HG02840 (cell line): ENCODE measurements around the gene KCNT2.

Experiments used
- ATAC-seq: cut with Tn5 transposase; IDR thresholded peaks from one replicate; pipeline ENCODE4 v1.9.1; 2021; ENCODE audit warnings: mild to moderate bottlenecking, moderate library complexity, moderate number of reproducible peaks; ENCODE audit not compliant: unreplicated experiment, low FRiP score

The KCNT2 gene

GRCh38 chr1:196461521-196461920, 146.7 kb downstream of the KCNT2 start:
- no peak for ATAC-seq

GRCh38 chr1:196459383-196459782, 148.9 kb downstream of the KCNT2 start:
- ATAC-seq = no peak

DNA sequence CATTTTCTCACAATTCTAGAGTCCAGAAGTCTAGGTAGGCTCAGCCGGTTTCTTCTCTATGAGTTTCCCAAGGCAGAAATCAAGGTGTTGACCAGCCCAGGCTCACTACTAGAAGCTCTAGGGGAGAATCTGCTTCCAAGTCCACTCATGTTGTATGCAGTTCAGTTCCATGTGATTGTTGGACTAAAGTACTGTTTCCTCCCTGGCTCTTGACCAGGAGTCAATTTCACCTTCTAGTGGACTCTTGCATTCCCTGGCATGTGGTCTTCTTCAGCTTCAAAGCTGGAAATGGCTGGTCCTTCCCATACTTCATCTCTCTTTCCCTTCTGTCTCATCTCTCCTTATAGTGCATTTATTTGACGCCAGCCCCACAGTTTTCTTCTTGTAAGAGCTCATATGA, 153.4 kb downstream of the KCNT2 start:
- ATAC-seq = no peak

DNA sequence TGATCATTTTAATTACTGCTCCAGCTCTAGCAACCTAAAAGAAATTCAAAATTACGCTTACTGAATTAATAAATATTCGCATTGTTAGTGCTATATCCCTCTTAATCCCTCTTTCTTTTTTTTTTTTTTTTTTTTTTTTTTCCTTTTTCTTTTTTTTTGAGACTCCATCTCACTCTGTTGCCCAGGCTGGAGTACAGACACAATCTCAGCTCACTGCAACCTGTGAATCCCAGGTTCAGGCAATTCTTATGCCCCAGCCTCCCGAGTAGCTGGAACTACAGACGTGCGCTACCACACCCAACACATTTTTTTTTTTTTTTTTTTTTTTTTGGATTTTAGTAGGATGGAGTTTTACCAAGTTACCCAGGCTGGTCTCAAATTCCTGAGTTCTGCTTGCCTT, 157.1 kb downstream of the KCNT2 start:
- ATAC-seq = no peak

DNA sequence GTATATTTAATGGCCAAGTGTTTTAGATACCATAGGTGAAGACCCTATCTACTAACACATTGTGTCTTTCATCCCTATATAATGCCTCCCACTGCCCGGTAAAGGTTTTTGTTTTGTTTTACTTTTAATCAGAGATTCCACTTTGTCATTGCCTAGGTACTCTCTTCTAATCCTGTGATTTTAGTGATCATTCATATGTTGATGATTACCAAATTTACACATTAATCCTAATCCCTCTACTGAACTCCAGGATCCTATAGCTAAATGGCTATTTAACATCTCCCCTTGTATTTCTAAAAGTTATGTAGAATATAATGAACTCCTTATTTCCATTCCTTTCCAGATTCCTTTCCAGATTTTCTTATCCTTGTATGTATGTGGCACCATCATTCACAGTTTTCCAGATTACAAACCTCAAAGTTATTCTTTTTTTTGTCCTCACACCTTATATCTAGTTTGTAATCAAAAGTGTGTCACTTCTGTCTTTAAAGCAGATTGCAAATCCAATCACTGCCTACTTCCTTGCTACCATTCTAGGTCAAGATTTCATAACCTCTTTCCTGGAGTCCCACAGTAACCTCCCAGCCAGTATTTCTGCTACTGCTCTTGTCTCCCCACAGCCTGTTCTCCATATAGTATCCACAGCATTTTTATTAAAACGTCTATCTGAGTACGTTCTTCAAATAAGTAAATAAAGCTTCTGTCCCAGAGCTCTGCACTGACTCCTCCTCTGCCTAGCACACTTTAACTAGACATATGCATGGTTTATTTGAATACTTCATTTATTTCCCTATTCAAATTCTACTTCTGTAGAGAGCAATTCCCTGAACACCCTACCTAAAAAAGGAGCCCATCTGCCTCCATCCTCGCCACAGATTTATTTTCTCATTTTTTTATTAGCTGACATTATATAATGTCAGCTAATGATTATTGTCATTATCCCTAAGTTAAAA, 157.8 kb downstream of the KCNT2 start:
- no peak for ATAC-seq

- ATAC-seq = no peak
Measured at GRCh38 chr1:196449460-196449859, 158.8 kb downstream of the KCNT2 start.

DNA sequence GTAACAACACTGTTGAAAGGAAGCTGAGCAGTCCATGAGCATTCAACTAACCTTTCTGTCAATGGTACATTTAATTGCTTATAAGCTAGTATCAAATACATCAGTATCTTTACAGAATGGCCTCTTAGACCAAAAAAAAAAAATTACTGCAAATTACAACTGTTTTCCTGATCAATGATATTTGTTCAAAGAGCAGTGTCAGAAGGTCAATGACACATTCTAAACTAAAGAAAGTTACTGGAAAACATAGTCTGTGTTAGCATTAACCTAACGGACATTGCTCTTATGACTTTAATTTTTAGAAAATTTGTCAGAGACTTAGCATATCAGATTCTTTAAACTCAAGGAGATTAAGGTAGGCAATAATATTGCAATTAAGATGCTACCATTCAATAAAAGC, 162.5 kb downstream of the KCNT2 start:
- no peak for ATAC-seq

DNA sequence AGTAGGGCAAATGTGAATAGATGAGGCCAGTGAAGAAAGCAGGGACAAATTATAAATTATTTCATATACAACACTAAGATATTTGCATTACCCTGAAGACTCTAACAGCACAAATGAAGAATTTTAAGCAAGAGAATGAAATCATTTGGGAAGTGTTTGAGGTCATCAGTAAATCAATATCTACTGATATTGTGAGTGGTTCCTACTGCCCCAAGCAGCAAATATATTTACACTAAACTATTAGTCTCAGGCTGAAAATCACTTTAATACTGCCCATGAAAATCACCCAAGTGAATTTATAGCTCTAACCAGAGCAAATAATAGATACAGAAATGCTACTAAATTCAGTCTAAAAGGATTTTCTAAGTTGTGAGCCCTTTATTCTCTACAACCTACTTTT, 163.6 kb downstream of the KCNT2 start:
- ATAC-seq = no peak

GRCh38 chr1:196442366-196442765, 165.9 kb downstream of the KCNT2 start:
- ATAC-seq = no peak

GRCh38 chr1:196440711-196441110, 167.5 kb downstream of the KCNT2 start:
- no peak for ATAC-seq

DNA sequence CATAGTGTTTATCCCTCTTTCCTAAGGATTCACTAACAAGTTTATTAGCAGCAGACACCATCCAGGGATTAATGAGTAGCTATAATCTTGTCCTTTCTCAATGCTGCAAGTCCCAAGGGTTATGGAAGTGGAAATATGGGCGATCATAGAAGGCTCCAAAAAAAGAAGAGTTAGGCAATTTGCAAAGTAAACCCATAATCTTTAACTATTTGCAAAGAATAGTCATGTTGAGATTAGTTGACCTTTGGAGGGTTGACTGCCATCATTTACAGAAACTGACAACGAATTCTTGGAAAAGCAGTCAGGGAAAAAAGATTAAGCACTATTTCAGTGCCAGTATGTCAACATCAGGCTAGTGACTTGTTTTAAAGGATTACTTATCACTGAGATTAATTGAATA, 169.9 kb downstream of the KCNT2 start:
- no peak for ATAC-seq

GRCh38 chr1:196437671-196438070, 170.6 kb downstream of the KCNT2 start:
- ATAC-seq = no peak

DNA sequence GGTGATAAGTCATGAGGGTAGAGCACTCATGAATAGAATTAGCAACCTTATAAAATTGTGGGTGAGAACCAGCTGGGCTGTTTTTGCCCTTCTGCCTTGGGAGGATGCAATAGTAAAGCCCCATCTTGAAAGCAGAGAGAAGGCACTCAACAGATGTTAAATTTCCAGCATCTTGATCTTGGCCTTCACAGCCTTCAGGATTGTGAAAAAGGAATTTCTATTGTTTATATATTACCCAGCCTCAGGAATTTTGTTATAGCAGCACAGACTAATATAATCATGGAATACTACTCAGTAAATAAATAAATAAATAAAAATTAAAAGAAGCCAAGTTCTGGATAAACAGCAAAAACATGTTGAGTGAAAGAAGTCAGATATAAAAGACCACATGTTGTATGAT, 175.2 kb downstream of the KCNT2 start:
- ATAC-seq = no peak

- ATAC-seq = no peak
Measured at GRCh38 chr1:196427976-196428734, 180.1 kb downstream of the KCNT2 start.

GRCh38 chr1:196425513-196425912, 182.7 kb downstream of the KCNT2 start:
- no peak for ATAC-seq

DNA sequence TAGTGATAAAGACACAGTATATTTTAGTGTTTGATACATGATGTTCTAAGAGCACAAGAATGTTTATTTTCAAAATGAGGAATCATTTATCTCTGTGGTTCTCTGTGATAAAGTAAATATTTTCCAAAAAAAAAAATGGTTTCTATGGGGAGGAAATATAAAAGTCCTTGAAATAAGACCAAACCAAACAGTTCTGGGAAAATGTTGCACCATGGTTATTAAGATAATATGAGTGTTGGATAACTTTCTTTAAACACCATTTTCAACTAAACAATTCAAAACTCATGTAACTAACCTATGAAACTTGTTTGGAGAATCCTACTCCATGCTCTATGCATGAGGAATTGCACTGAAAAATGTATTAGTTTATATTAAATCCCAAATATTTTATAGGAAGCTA, 184.6 kb downstream of the KCNT2 start:
- ATAC-seq = no peak

- ATAC-seq = no peak
Measured at GRCh38 chr1:196418772-196419171, 189.5 kb downstream of the KCNT2 start.

DNA sequence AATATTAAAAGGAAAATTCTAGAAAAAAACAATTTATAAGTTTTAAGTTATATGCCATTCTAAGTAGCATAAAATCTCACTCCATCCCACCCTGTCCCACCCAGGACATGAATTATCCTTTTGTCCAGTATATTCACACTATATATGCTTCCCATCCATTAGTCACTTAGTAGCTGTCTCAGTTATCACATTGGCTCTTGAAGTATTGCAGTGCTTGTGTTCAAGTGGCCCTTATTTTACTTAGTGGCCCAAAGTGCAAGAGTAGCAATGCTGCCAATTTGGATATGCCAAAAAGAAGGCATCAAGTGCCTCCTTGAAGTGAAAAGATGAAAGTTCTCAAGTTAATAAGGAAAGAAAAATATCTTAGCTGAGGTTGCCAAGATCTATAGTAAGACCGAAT, 192.3 kb downstream of the KCNT2 start:
- ATAC-seq = no peak

DNA sequence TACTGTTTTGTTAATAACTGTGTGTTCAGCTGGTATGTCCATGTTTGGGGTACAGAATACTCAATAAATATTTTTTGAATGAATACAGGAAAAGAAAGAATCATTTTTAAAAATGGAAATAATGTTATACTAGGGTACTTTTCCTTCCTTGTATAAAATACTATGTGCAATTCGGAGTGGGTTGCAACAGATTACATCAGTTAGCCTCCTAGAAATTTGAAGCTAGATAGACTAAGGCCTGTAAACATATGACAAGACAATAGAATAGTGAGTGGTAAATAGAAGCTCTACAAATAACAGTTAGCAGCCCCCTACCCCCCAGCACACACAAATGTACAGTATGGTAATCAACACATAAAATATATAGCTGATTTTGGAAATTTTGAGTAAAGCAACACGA, 195.9 kb downstream of the KCNT2 start:
- no peak for ATAC-seq

- ATAC-seq = no peak
Measured at GRCh38 chr1:196410768-196411167, 197.5 kb downstream of the KCNT2 start.

GRCh38 chr1:196409586-196409985, 198.7 kb downstream of the KCNT2 start:
- ATAC-seq = no peak
